ENCODE results near the gene MICU1. TPM values are rescaled to one million over a fixed set of nuclear protein-coding genes. Genes with fewer than 3 reads are reported as not detected.

MICU1 gene
- total and polyA plus RNA-seq, 2 of the 13 experiments (the other 11 are each of a cell fraction or from before 2014, with no cell fraction given) = 32.5 to 56.1 TPM

GRCh38 chr10:72331575-72332422 lies 294.1 kb downstream of the MICU1 start (continued):
- peak; percentile 33 for TF ChIP-seq TEAD3 (CRISPR knock-in tag; optimal IDR thresholded peaks at IDR 0.05; ENCODE audit: borderline replicate concordance)
- no peak for TF ChIP-seq ZNF282 (IDR thresholded peaks at IDR 0.05; ENCODE audit: partially characterized antibody)
- TF ChIP-seq RARA (CRISPR knock-in tag; IDR thresholded peaks at IDR 0.05) = peak; percentile 31; the same call in 1 of the 2 replicates
- TF ChIP-seq ZHX2 (IDR thresholded peaks at IDR 0.05; ENCODE audit: low read depth) = no peak
- no peak for TF ChIP-seq ZHX2 (CRISPR knock-in tag; IDR thresholded peaks at IDR 0.05; ENCODE audit: borderline replicate concordance)
- no peak for TF ChIP-seq TRIM22 (IDR thresholded peaks at IDR 0.05)
- no peak for TF ChIP-seq KDM1A (CRISPR knock-in tag; IDR thresholded peaks at IDR 0.05)
- no peak for TF ChIP-seq ZNF513 (CRISPR knock-in tag; conservative IDR thresholded peaks at IDR 0.05)
- TF ChIP-seq CEBPZ (IDR thresholded peaks at IDR 0.05; ENCODE audit: low read length) = no peak
- 0 out of 2 replicates have a peak, but pooled peaks have one; percentile 27 for TF ChIP-seq ZNF512 (CRISPR knock-in tag; IDR thresholded peaks at IDR 0.05)
- TF ChIP-seq SRSF9 (IDR thresholded peaks at IDR 0.05; ENCODE audit: borderline replicate concordance, insufficient read depth, low read depth, low read length, poor library complexity, severe bottlenecking) = no peak
- no peak for TF ChIP-seq IKZF1 (IDR thresholded peaks at IDR 0.05)
- TF ChIP-seq ZNF101 (CRISPR knock-in tag; IDR thresholded peaks at IDR 0.05; ENCODE audit: borderline replicate concordance, low read depth) = no peak

Data from HepG2 (cell line).